GM12878 (cell line): ENCODE data around the gene USP21. TPM values are rescaled to one million over a fixed set of nuclear protein-coding genes. Genes with fewer than 3 reads are reported as not detected.

ENCODE experiments used
- ATAC-seq: fragments of 200-7000 bp; cut with Tn5 transposase; 3 replicates; pipeline ENCODE4 v1.9.1; 2020; ENCODE audit warnings: mild to moderate bottlenecking, moderate library complexity
- BruUV-seq: library from RNA; stranded (reverse); fragments of 400-500 nt; replicated peaks from 2 replicates; lab custom pipeline; 2021; lab: Mats Ljungman, UMichigan
- CTCF ChIA-PET: fragments of 300-600 bp; sonication (Branson Sonifier 250); formaldehyde crosslinking; extraction: SDS; loops from one replicate; lab custom pipeline; 2021; ENCODE audit warnings: inconsistent platforms; lab: Yijun Ruan, JAX
- POLR2A ChIA-PET: fragments of 350-600 bp; formaldehyde crosslinking; extraction: SDS; loops from one replicate; lab custom pipeline; 2021; ENCODE audit warnings: inconsistent platforms; lab: Charles Lee
- RAD21 ChIA-PET: fragments of 300-600 bp; sonication (Branson Sonifier 250); formaldehyde crosslinking; loops from one replicate; lab custom pipeline; 2023; ENCODE audit warnings: antibody characterized with exemption; ENCODE audit not compliant: unreplicated experiment; lab: Charles Lee
- SMC1A ChIA-PET: fragments of 300-600 bp; sonication (Branson Sonifier 250); formaldehyde crosslinking; loops from one replicate; lab custom pipeline; 2023; ENCODE audit not compliant: unreplicated experiment, uncharacterized antibody; lab: Charles Lee
- DNase-seq: peaks from one replicate; pipeline ENCODE4 v3.0.0-alpha.2; 2011; ENCODE audit warnings: low read depth, low spot score
- FAIRE-seq: peaks from 3 replicates; lab custom pipeline; 2011; peaks lifted over from hg19 to GRCh38; lab: Jason Lieb, UNC
- H2AFZ ChIP-seq: 2 replicates; pipeline ENCODE4 v1.6.0; 2011; ENCODE audit warnings: low read depth, low read length, control low read depth; ENCODE audit not compliant: control insufficient read depth
- H3K27ac ChIP-seq: 2 replicates; pipeline ENCODE4 v1.5.1; 2011; ENCODE audit warnings: control low read depth; ENCODE audit not compliant: control insufficient read depth, insufficient read depth
- H3K27me3 ChIP-seq, 2 experiments: replicated peaks in 1 of 2; 2 replicates each; pipeline versions ENCODE4 v1.6.0 to v1.6.1; 2011; ENCODE audit warnings: low read length in 1 of 2; ENCODE audit not compliant: control insufficient read depth in 2 of 2, insufficient read depth in 2 of 2
- H3K36me3 ChIP-seq, 2 experiments: 2 replicates each; pipeline ENCODE4 v1.5.1; 2011; ENCODE audit warnings: low read length in 1 of 2; ENCODE audit not compliant: control insufficient read depth in 2 of 2, insufficient read depth in 2 of 2
- H3K4me1 ChIP-seq: 2 replicates; pipeline ENCODE4 v1.6.1; 2011; ENCODE audit warnings: mild to moderate bottlenecking, low read length, moderate library complexity, mixed read lengths; ENCODE audit not compliant: control insufficient read depth, insufficient read depth
- H3K4me2 ChIP-seq: 2 replicates; pipeline ENCODE4 v1.6.0; 2011; ENCODE audit warnings: control low read depth; ENCODE audit not compliant: control insufficient read depth, insufficient read depth
- H3K4me3 ChIP-seq: fragments of 200-600 bp; sonication (generic); 2 replicates; pipeline ENCODE4 v1.5.1; 2016
- H3K79me2 ChIP-seq: 2 replicates; pipeline ENCODE4 v1.6.0; 2011; ENCODE audit warnings: low read length; ENCODE audit not compliant: control insufficient read depth, insufficient read depth
- H3K9ac ChIP-seq: 2 replicates; pipeline ENCODE4 v1.8.0; 2011; ENCODE audit warnings: low read length, control low read depth, mixed read lengths; ENCODE audit not compliant: control insufficient read depth, insufficient read depth
- H3K9me3 ChIP-seq: replicated peaks from 3 replicates; pipeline ENCODE4 v1.5.1; 2011; ENCODE audit warnings: mild to moderate bottlenecking, low read length; ENCODE audit not compliant: control insufficient read depth, insufficient read depth
- H4K20me1 ChIP-seq: 2 replicates; pipeline ENCODE4 v1.6.0; 2011; ENCODE audit not compliant: control insufficient read depth, insufficient read depth
- ATF2 ChIP-seq: IDR thresholded peaks from 2 replicates; pipeline ENCODE4 v1.6.1; 2012; ENCODE audit warnings: low read length, inconsistent platforms
- BCL11A ChIP-seq: IDR thresholded peaks from 2 replicates; pipeline ENCODE4 v1.6.1; 2011; ENCODE audit warnings: low read depth, low read length
- POLR2A ChIP-seq: IDR thresholded peaks from 2 replicates; pipeline ENCODE4 v1.6.1; 2011; ENCODE audit warnings: low read depth, mild to moderate bottlenecking, low read length
- POLR2AphosphoS2 ChIP-seq: IDR thresholded peaks from 2 replicates; pipeline ENCODE4 v1.6.1; 2011; ENCODE audit warnings: low read depth, mild to moderate bottlenecking, low read length, improper control_type of control experiment, moderate library complexity
- REST ChIP-seq: IDR thresholded peaks from 2 replicates; pipeline ENCODE4 v1.6.1; 2012; ENCODE audit warnings: mild to moderate bottlenecking, low read depth, low read length
- YBX1 ChIP-seq: fragments of 450-650 bp; IDR thresholded peaks from 2 replicates; pipeline ENCODE4 v1.6.1; 2016; ENCODE audit warnings: antibody characterized with exemption
- ZNF274 ChIP-seq: IDR thresholded peaks from one replicate; pipeline ENCODE4 v1.8.0; 2011; ENCODE audit not compliant: insufficient read length, insufficient read depth
- WGBS: methylation state at CpG from one replicate; pipeline ENCODE4 v1.1.6; 2016; ENCODE audit warnings: low lambda C conversion rate; ENCODE audit not compliant: insufficient replicate concordance, insufficient coverage; ENCODE audit errors: missing lambda C conversion rate; 5-methylcytosine and 5-hydroxymethylcytosine counted together
- in situ Hi-C: fragments of 300-500 bp; cut with MboI; formaldehyde crosslinking; loops from 9 replicates; pipeline ENCODE4 v1.14.3; 2018; ENCODE audit warnings: mixed read lengths
- intact Hi-C: fragments of 100-400 bp; cut with micrococcal nuclease; formaldehyde crosslinking; loops from one replicate; pipeline ENCODE4 v1.14.2; 2022; ENCODE audit not compliant: unreplicated experiment
- polyA plus RNA-seq, 11 experiments: library from polyadenylated mRNA; depleted of rRNA in 4 of 11; unstranded in 6 of 11; stranded (reverse) in 5 of 11; fragments of >200 nt; fragmentation: Nextera tagmentation in 4 of 11; fragmentation: Illumina TruSeq in 1 of 11; extraction: Ambion mirVana in 4 of 11; extraction: Trizol in 1 of 11; gene quantifications; 1 replicate in 1 of 11; 2 replicates in 10 of 11; pipeline versions ENCODE4 v1.2.1 to v1.2.3, GENCODE V29; 2011 to 2016; ENCODE audit warnings: inconsistent platforms in 2 of 11, missing spikeins in 2 of 11, low read depth in 1 of 11
- total RNA-seq, 4 experiments: library from RNA; depleted of rRNA in 3 of 4; stranded (reverse); fragments of >200 nt in 3 of 4; fragmentation: Illumina TruSeq in 1 of 4; extraction: Trizol in 1 of 4; gene quantifications; 2 replicates each; pipeline versions ENCODE4 v1.2.1 to v1.2.3, GENCODE V29; 2013 to 2021

Gene USP21
- total and polyA plus RNA-seq, 10 of the 15 experiments (the other 5 are each of a cell fraction or from before 2014, with no cell fraction given): 3.2 to 28.6 (median 16.6) TPM

- Histone ChIP-seq H3K36me3 (no peaks in the 10 kb centered on the region), H3K27ac (no peak overlapping the region), H2AFZ (no peak overlapping the region), H3K9ac (no peak overlapping the region), H3K4me3 (no peak overlapping the region), H3K27me3 (no peaks in the 10 kb centered on the region), H3K4me1 (peaks cover 25% of the 10 kb centered on the region), H3K79me2 (no peaks in the 10 kb centered on the region), H3K9me3 (no peaks in the 10 kb centered on the region), H3K4me2 (no peak overlapping the region), H4K20me1 (no peaks in the 10 kb centered on the region)
- ATAC-seq (no peak), DNase-seq (no peak), FAIRE-seq (no peak)
- ChIA-PET POLR2A (interaction anchor here (3.3 kb wide), 1 partner anchor 30 kb away, joined by 18 read pairs; the partner anchor contains the start of gene TOMM40L), CTCF (interaction anchor here (1.2 to 7.0 kb wide), 6 partner anchors 15 to 187 kb away, joined by 3 to 164 read pairs (median 38); partner anchors contain the start of genes APOA2 and TOMM40L), SMC1A (interaction anchor here (1.4 to 5.3 kb wide), 3 partner anchors 8 to 21 kb away, joined by 6 to 55 read pairs (median 19); partner anchors contain the start of gene NDUFS2), RAD21 (interaction anchor here (1.4 kb wide), 1 partner anchor 30 kb away, joined by 3 read pairs; the partner anchor contains the start of gene PPOX)
- BruUV-seq: no TSS peak
- no peak for TF ChIP-seq POLR2A
- no peak for TF ChIP-seq YBX1
- TF ChIP-seq ATF2: no peak
- TF ChIP-seq POLR2AphosphoS2: no peak
- TF ChIP-seq BCL11A: no peak
- no peak for TF ChIP-seq ZNF274
- no peak for TF ChIP-seq REST
- intact Hi-C loops (no loop called here), in situ Hi-C loops (loop anchor here (10.0 kb wide), 1 partner anchor 549 kb away; the partner anchor contains the start of gene DUSP12)
- WGBS: 95% methylated on average over 7 of the region's 7 CpGs
Measured at GRCh38 chr1:161196111-161196510, 36.8 kb downstream of the USP21 start.
